ENCODE data around the gene FASLG.

DNA sequence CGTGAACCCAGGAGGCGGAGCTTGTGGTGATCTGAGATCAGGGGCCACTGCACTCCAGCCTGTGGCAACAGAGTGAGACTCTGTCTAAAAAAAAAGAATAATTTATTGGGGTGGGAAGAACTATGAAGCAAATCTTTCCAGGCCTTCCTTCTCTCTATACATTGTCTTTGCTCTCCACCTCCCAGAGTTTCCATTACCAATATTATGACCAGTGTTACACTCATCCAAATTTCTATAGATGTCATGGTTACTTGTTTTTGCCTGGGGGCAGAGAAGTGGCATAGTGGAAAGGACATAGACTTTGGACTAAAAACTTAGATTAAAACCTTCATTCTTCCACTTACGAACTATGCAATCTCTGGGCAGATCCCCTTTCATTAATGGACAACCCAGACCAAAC, 10.1 kb downstream of the FASLG start:
- TF ChIP-seq CTCF (IDR thresholded peaks at IDR 0.05) = no peak
- no peak for TF ChIP-seq POLR2AphosphoS5 (IDR thresholded peaks at IDR 0.05; ENCODE audit: low read depth, low read length)
- no peak for TF ChIP-seq SIN3A (IDR thresholded peaks at IDR 0.05; ENCODE audit: borderline replicate concordance, insufficient read depth, low read depth, low read length)
